ENCODE data around the gene TOM1.

Gene TOM1

GRCh38 chr22:35264986-35265385, 34.7 kb upstream of the TOM1 start:
- H3K4me3 ChIP-seq (ENCODE audit: low read depth, low read length): no peak overlapping the region
- in situ Hi-C loops (cut with HindIII; ENCODE audit: low sequenced_read_pairs): no loop called here
- no peak for TF ChIP-seq CTCF (IDR thresholded peaks at IDR 0.05; ENCODE audit: low read depth, low read length, missing control alignments)
- DNase-seq (ENCODE audit: low read depth): no peak

GRCh38 chr22:35266277-35266676, 33.4 kb upstream of the TOM1 start:
- in situ Hi-C loops (cut with HindIII; ENCODE audit: low sequenced_read_pairs): no loop called here
- no peak for TF ChIP-seq CTCF (IDR thresholded peaks at IDR 0.05; ENCODE audit: low read depth, low read length, missing control alignments)
- no peak overlapping the region for H3K4me3 ChIP-seq (ENCODE audit: low read depth, low read length)
- no peak for DNase-seq (ENCODE audit: low read depth)

- no peak for TF ChIP-seq CTCF (IDR thresholded peaks at IDR 0.05; ENCODE audit: low read depth, low read length, missing control alignments)
- no peak overlapping the region for H3K4me3 ChIP-seq (ENCODE audit: low read depth, low read length)
- in situ Hi-C loops (cut with HindIII; ENCODE audit: low sequenced_read_pairs): no loop called here
These were observed 30.1 kb upstream of the TOM1 start for GRCh38 chr22:35269630-35270029.

DNA sequence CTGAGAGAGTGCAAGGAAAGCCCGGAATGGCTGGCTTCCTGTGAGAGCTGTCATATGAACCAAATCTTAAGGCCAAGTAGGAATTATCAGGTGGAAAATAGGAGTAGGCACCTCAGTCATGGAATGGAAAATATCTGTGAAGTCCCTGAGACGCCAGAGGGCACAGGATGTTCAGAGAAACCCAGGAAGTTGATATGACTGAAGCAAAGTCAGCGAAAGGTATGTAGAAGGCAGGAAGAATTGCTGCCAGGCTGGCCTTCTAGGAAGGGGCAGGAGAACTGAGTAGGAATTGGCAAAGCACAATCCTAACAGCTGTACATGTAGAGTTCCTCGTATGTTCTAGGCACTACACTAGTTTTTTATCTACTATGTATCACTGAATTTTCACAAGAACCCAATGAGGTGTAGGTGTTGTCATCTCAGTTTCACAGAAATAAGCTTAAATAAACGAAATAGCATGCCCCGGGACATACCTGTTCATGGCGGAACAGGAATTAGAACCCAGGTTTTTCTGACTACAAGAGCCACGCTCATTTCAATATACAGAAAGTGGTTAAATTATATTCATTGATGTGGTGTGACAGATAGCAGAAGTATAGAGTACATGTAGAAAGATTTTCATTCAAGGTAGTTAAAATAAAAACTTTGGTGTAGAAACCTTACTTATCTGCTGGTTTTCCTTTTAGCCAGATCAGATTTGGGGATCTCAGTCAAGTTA, 25.4 kb upstream of the TOM1 start:
- no peak for TF ChIP-seq CTCF (IDR thresholded peaks at IDR 0.05; ENCODE audit: low read depth, low read length, missing control alignments)
- no peak overlapping the region for H3K4me3 ChIP-seq (ENCODE audit: low read depth, low read length)
- DNase-seq (ENCODE audit: low read depth): no peak
- in situ Hi-C loops (cut with HindIII; ENCODE audit: low sequenced_read_pairs): no loop called here

More at GRCh38 chr22:35269630-35270029, 30.1 kb upstream of the TOM1 start:
- no peak for DNase-seq (ENCODE audit: low read depth)

DNA sequence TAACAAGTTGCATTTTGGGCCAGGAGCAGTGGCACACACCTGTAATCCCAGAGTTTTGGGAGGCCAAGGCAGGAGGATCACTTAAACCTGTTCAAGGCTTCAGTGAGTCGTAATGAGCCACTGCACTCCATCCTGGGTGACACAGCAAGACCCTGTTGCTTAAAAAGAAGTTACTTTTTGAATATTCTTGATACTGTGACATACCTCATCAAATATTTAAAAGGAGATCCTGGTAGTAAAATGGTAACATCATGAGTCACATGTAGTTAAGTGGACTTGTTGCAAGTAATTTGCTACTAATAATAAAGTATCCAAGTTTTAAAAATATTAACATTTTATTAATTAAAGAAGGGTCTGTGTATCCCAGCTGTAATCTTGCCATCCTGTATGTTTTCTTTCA, 24.1 kb upstream of the TOM1 start:
- in situ Hi-C loops (cut with HindIII; ENCODE audit: low sequenced_read_pairs): no loop called here
- DNase-seq (ENCODE audit: low read depth): no peak
- no peak overlapping the region for H3K4me3 ChIP-seq (ENCODE audit: low read depth, low read length)
- no peak for TF ChIP-seq CTCF (IDR thresholded peaks at IDR 0.05; ENCODE audit: low read depth, low read length, missing control alignments)

- in situ Hi-C loops (cut with HindIII; ENCODE audit: low sequenced_read_pairs): no loop called here
- DNase-seq (ENCODE audit: low read depth): no peak
- H3K4me3 ChIP-seq (ENCODE audit: low read depth, low read length): no peak overlapping the region
- no peak for TF ChIP-seq CTCF (IDR thresholded peaks at IDR 0.05; ENCODE audit: low read depth, low read length, missing control alignments)
These were observed 23.7 kb upstream of the TOM1 start for GRCh38 chr22:35276019-35276418.
